ENCODE results near the gene CT47A7.
"Not testable (repeated sequence)": the region's sequence is repeated elsewhere in the genome, so short reads cannot be mapped to it uniquely, and the experiment has no call there.

Gene CT47A7

GRCh38 chrX:120956500-120956899, at the start of gene CT47A7:
TSS of gene CT47A7 (minus strand) at chrX:120956600. CDS start at chrX:120956345, 255 bp downstream.
- not testable (repeated sequence) for DNase-seq

DNA sequence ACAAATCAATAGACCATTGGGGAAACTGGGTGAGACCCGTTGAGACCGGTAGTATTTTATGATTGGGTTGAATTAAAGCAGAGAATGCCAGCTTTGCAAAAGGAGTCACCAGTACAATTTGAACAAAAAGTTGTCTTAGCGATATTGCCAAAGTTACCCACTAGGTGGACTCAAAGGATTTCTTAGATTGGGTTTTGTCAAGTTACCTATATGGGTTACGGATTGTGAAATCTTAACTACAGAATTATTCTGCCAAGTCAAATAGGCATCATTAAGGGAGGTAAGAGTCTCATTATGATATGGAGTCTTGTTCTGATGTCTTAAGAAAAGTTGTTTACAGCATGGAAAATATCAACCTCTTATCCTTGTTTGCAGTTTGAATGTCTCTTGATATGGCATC, 44.2 kb upstream of the CT47A7 start:
- DNase-seq = no peak

DNA sequence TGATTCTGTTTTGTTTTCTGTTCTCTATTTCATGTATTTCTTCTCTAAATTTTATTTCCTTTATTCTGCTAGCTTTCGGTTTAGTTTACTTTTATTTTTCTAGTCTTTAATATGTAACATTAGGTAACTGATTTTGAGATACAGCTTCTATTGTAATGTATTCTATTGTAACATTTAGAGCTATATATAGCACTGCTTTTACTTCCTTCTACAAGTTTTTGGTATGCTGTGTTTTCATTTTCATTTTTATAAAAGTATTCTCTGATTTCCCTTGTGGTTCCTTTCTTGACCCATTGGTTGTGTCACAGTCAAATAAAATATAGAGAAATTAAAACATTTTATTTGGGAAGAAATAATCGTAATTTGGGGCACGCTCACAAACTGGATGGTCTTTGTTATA, 43.0 kb upstream of the CT47A7 start:
- DNase-seq = no peak

GRCh38 chrX:120985660-120986059, 29.3 kb upstream of the CT47A7 start, which contains the start of gene CT47A1:
TSS of gene CT47A1 (minus strand) at chrX:120985760. CDS start at chrX:120985529, 231 bp downstream.
- DNase-seq = not testable (repeated sequence)
